HG02885 (cell line): ENCODE measurements around the gene BRD7.

ENCODE experiments used
- ATAC-seq: cut with Tn5 transposase; IDR thresholded peaks from one replicate; pipeline ENCODE4 v1.9.1; 2021; ENCODE audit warnings: mild to moderate bottlenecking; ENCODE audit not compliant: unreplicated experiment, poor library complexity

BRD7 gene

DNA sequence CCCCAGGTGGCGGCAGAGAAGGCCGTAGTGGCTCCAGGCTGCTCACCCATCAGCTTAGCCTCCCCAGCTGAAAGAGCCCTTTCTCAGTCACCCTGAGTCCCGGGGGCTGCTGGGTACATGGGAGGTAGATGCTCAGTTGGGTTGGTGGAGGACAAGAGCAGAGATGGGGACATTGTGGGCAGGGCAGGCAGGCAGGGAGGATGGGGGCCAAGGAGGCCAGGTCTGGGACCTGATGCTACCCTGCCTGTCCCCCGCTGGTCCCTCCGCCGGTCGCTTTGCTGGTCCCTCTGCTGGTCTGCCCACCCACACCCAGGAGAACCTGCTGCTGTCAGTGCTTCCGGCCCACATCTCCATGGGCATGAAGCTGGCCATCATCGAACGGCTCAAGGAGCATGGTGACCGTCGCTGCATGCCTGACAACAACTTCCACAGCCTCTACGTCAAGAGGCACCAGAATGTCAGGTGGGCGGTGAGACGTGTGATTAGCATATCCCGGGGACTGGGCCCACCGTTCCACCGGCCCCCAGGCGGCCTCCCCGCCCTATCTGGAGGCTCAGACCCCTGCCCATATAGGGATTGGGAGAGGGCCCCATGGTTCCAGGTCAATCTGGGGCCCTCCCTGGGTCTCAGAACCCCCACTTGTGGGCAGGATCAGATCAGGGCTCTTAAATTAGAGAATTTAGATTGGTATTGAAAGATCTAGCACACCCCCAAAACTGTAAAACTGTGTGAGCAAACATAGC is 75.6 kb downstream of the BRD7 start:
- no peak for ATAC-seq

- ATAC-seq: no peak
Observed at GRCh38 chr16:50292566-50292948, 76.2 kb downstream of the BRD7 start.

GRCh38 chr16:50291719-50292565 is 76.8 kb downstream of the BRD7 start:
- no peak for ATAC-seq

- no peak for ATAC-seq
Observed at GRCh38 chr16:50290856-50291255, 77.9 kb downstream of the BRD7 start.

DNA sequence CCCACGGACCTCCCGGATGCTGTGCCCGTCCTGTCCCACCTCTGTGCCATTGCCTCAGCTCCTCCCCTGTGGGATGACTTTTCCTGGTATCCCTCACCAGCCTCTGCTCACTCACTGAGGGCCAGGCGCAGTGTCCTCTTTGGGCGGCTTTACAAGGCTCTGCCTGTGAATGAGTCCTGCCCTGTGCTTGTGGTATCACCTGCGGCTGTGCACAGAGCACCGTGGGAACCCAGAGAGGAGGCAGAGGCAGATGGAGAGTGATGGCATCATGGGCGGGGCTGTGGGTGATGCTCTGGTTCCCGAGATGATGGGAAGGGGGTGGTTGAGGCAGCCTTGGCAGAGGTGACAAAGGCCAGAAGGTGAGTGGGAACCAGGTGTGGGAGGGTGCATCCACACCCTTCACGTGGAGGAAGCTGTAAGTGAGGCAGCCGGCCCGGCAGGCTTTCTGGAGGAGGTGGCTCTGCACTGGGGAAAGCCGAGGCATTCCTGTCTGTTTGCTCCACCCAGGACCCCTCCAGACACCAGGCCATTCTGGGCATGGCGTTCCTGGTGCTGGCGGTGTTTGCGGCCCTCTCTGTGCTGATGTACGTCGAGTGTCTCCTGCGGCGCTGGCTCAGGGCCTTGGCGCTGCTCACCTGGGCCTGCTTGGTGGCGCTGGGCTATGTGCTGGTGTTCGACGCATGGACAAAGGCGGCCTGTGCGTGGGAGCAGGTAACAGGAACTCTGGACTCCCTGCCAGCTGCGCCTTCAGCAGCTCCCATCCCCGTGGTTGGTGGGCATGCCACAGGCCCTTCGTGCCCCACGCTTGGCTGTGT is 78.6 kb downstream of the BRD7 start:
- no peak for ATAC-seq

GRCh38 chr16:50288920-50289319 is 79.9 kb downstream of the BRD7 start:
- ATAC-seq: no peak

DNA sequence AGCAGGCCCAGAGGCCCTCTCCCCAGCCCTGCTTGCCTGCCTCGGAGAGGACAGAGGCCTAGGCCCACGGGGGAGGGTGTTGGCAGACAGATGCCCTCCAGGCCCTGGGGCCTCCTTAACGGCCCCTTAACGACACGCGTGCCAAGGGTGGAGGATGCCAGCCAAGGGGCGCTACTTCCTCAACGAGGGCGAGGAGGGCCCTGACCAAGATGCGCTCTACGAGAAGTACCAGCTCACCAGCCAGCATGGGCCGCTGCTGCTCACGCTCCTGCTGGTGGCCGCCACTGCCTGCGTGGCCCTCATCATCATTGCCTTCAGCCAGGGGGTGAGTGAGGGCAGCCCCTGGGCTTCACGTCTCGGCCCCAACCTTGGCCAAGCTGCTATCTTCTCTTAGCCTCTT is 80.8 kb downstream of the BRD7 start:
- no peak for ATAC-seq

- no peak for ATAC-seq
Observed at GRCh38 chr16:50286681-50287080, 82.1 kb downstream of the BRD7 start.

DNA sequence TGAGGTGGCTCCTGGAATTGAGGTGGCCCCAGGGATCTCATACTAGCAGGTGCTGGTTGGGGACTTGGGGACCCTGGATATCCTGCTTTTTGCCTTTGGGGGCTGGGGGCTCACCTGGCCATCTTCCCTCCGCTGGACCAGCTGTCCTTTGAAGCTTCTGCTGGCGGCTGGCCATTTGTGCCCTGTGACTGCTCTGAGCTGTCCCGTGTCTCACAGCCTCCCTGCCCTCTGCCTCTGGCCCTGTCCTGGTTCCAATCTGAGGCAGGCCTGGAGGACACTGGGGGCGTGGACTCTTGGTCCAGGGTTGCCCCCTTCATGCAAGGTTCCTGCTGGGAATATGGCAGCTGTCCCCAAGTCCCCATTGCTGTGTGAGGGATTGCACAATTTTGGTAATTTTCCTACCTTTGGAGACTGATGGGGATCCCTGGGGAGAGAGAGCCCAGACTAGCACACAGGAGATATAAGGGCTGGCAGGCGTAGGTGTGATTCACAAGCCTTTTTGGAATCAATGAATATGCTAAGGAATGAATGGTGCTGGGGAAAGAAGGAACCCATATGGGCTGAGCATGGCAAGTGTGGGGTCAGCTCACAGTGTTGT is 83.3 kb downstream of the BRD7 start:
- ATAC-seq: no peak

GRCh38 chr16:50284131-50284911 is 84.5 kb downstream of the BRD7 start:
- no peak for ATAC-seq

DNA sequence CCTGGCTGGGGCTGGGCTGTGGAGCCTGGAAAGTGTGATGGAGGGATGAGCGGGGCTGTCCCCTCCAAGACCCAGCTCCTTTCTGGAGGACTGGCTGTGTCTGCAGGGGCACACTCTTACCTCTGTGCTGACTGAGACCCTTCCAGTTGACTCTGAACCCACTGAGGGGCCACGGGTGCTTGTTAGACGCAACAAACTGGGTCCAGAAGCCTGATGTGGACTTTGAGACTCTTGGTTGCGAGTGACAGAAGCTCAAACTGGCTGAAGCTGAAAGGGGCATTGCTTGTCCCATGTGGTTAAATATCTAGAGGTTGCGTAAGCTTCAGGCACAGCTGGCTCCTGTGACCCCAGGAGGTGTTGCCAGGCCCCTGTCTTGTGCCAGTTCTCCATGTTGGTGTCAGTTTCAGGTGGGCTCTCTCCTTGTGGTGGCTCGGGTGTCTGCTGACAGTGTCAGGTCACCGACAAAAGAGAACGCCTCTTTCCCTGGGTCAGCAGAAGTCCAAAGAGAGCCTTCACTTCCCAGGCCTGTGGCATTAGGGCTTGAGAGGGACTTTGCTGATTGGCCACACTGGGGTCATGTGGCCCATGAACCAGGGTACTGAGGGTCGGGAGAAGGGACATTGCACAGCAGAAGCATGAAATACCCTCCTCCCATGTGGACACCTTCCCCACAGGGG is 85.7 kb downstream of the BRD7 start:
- no peak for ATAC-seq

DNA sequence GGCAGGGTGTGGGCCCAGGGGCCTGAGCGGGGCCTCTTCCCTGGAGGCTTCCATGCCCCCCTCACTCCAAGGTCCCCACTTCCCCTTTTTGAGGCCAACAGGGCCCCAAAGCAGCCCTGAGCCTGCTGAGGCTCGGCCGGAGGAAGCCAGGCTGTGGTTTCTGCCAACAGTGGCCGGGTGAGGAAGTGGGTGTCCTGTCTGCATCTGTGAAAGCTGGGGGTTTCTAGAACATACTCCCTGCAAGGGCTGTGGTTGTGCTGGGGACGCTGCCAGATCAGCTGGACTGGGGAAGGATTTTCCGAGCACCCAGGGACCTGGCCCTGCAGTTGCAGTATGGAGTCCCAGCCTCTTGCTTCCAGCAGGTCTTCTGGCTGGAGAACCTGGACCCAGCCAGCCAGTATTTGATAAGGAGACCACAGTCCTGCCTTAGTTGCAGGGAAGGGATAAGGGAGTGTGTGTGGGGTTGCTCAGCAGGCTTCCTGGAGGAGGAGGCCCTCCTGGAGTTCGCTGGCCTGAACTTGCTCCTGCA is 86.7 kb downstream of the BRD7 start:
- ATAC-seq: peak; percentile 89

DNA sequence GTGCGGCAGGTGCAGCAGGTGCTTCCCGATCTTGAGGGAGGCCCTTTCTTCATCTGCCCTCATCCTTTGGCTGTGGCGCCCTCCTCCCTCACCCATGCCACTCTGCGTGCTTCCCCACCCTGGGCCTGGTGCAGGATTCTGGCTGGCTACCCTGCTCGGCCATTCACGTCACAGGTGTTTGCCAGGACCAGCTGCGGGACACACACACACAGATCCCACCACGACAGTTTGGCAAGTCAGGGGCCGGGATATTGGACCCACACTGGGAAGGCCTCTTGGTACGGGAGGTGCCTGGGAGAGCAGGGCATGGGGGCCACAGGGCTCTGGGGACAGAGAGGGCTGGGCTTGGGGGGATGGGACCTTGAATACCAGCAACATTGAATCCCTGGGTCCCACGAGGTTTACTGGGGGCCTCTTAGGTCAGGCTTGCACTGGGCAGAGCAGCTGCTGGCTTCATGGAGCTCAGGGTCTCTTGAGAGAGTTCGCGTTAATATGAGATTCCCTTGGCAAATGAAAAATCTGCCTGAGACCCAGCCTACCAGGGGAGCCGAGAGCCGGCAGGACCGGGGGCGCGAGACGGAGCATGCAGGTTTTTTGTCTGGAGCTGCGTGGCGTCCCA is 87.3 kb downstream of the BRD7 start:
- ATAC-seq: peak; percentile 6

- ATAC-seq: no peak
Observed at GRCh38 chr16:50280932-50281331, 87.9 kb downstream of the BRD7 start.

DNA sequence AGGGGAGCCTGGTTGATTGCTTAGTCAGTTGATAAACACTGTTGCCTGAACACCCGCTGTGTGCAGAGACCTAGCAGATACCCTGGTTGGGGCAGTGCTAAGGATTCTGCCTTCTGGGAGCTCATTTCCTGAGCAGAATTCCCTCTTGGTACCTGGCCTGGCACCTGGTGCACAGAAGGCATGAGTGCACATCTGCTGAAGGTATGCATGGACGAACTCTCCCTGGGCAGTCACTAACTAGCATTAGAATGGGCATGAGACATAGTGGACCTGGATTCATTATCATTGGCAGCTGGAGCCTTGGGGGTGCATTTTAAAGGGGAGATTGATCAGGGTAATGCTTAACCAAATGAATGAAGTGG is 89.3 kb downstream of the BRD7 start:
- no peak for ATAC-seq

DNA sequence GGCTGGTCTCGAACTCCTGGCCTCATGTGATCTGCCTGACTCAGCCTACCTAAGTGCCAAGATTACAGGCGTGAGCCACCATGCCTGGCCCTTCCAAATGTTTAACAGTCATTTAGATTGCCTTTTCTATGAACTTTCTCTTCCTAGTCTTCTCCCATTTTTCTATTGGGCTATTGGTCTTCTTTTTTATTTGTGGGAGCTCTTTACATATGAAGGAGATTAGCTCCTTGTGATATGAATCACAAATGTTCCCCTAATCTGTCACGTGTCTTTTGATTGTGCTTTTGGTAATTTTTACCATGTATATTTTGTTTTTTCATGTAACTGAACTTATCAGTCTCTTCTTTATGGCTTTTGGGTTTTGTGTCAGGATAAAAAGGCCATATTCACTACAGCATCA is 90.5 kb downstream of the BRD7 start:
- no peak for ATAC-seq

DNA sequence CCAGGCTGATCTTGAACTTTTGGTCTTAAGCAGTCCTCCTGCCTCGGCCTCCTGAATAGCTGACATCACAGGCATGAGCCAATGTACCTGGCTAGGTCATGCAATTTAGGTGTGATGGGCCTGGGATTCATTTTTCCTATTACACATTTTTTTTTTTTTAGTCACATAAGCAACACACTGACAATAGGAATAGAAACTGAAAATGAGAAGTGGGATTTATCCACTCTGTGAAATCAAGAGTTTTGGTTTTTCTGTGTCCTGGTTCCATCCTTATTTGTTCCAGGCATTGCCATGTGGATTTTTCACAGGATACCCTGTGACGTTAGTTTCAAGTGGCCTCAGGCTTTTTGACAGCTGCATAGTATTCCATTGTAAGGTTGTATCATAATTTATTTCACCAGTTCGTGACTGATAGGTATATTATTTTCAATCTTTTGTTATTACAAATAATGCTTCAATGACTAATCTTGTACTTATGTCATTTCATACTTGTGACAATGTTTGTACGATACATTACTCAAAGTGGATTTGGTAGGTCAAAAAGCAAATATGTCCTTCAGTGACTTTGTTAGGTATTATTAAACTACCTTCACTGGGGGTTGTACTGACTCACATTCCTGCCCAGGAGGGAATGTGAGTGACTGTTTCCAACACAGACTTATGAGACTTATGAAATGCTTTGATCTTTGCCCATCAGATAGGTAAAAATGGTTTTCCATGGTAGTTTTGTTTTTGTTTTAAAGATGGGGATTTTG is 91.8 kb downstream of the BRD7 start:
- ATAC-seq: no peak

DNA sequence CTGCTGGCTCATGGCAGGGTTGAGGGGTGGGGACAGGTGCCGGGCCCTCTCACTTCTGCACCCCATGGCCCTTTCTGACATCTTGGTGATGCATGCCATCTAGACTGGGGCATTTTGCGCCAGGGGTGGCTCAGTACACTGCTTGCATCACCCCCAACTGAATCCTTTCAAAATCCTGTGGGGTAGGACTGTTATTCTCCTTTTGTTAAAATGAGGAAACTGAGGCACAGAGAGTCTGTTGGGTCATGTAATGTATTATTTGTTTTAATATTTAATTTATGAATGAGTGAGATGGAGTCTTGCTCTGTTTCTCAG is 92.5 kb downstream of the BRD7 start:
- no peak for ATAC-seq
